SIG-M5 (cell line): Measurements from ENCODE around the gene HM13.
"Not testable (repeated sequence)": the region's sequence is repeated elsewhere in the genome, so short reads cannot be mapped to it uniquely, and the experiment has no call there.

Experiments
- DNase-seq: peaks from one replicate; lab custom pipeline; 2025; lab: John Stamatoyannopoulos, UW

Gene HM13

DNA sequence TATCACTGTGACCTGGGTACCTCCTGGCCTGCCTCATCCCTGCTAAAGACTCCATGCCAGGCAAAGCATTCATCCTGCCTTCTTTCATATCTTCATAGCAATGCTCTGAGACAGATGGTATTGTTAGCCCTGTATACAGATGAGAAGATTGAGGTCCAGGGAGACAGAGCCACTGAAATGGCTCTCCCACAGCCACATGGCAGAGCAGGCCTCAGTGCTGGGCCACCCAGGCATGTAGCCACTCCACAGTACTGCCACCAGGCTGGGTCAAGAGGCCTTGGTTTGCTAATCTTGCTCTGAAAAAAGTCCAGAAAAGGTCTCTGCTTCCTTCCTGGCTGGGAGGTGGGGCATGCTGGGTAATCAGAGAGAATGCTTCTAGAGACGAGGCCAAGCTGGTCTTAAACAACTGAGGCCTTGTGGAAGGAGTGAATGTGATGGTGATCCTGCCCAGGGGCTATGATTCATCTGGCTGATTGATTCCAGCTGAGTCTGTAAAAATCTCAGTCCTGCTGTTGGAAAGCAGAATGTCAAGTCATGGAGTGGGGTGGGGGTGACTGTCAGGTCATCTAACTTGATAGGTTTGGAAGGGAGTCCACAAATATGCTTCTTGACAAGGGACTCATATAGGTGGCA lies 29.8 kb downstream of the HM13 start:
- DNase-seq: no peak

DNA sequence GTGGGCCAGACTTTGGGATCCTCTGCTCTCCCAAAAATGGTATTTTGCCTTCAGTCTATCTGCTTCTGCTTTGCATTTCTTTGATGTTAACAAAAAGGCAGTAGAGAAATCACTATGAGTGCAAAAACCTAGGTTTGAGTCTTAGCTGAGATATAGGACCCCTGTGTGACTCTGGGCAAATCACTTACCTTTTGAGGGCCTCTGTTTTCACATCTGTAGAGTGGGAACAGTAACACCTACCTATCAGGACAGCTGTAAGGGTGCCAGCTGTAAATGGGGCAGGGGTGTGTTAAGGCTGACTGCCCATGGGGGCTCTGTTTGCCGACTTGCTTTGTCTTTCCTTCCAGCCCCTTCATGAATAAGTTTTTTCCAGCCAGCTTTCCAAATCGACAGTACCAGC lies 30.4 kb downstream of the HM13 start:
- no peak for DNase-seq

DNA sequence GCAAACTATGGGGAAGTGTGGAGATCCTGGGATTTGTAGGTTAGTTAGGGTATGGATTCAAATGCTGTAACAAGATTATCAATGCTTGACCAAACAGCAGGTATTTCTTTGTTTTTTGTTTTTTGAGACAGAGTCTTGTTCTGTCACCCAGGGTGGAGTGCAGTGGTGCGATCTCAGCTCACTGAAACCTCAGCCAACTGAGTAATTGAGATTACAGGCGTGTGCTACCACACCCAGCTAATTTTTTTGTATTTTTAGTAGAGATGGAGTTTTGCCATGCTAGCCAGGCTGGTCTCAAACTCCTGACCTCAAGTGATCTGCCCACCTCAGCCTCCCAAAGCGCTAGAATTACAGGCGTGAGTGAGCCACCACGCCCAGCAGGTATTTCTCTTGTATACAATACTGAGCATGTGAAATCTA lies 31.4 kb downstream of the HM13 start:
- not testable (repeated sequence) for DNase-seq

DNA sequence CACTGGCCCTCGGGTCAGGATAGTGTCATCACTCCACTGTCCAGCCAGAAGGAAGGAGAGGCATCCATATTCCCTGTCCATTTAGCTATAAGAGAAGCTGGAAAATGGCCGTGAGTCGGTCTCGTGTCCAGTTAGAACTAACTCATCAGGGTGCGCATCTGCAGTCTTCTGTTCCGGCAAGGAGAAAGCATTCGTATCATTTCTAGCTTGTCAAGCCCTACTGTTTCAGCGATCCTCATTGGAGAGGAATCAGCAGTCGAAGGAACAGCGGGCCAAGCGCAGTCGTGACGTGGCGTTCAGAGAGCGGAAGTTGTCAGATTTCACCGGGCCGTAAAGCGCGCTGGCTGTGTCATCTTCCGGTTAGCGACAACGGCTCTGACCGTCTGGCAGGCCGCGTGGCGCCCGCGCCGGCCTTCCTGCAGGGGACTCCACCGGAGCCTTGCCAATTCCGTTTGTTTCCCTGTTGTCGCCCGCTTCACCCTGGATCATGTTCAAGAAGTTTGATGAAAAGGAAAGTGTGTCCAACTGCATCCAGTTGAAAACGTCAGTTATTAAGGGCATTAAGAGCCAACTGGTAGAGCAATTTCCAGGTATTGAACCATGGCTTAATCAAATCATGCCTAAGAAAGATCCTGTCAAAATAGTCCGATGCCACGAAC lies 32.9 kb downstream of the HM13 start:
- DNase-seq: peak; percentile 56

DNA sequence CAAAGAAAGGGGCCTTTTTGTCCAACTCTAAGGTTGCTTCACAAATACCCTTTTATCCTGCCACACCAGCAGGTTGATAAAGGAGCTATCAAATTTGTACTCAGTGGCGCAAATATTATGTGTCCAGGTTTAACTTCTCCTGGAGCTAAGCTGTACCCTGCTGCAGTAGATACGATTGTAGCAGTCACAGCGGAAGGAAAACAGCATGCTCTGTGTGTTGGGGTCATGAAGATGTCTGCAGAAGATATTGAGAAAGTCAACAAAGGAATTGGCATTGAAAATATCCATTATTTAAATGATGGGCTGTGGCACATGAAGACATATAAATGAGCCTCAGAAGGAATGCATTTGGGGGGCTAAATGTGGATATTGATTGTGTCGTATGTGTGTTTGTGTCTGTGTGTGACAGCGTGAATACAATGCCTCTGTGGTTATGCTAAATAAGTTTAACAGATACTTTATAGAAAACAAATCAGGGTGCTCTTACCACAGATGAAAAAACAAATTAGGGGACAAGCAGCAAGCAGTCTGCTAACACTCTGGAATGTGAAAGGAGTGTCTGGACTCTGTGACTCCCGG lies 33.6 kb downstream of the HM13 start:
- DNase-seq: no peak

DNA sequence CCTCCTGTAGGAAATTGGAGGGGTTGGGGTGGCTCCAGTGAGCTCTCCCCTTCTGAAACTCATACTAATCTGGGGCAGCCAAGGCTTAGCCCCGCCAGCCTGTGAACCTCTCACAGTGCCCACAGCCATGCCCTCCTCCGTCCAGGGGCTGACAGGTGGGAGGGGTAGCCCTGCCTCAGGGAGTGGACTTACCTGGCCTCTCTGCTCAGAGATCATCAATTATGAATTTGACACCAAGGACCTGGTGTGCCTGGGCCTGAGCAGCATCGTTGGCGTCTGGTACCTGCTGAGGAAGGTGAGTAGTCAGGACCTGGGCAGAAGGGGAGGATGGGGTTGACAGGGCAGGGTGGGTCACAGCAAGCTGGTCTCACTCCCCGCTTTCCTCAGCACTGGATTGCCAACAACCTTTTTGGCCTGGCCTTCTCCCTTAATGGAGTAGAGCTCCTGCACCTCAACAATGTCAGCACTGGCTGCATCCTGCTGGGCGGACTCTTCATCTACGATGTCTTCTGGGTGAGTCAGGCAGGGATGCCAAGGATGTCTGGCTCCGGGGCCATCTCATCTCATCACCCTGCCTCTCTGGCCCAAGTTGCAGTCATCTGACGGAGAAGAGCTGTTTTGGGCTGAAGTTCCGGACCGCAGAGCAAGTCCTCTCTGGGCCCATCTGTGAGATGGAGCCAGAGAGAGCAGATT lies 34.7 kb downstream of the HM13 start:
- no peak for DNase-seq

DNA sequence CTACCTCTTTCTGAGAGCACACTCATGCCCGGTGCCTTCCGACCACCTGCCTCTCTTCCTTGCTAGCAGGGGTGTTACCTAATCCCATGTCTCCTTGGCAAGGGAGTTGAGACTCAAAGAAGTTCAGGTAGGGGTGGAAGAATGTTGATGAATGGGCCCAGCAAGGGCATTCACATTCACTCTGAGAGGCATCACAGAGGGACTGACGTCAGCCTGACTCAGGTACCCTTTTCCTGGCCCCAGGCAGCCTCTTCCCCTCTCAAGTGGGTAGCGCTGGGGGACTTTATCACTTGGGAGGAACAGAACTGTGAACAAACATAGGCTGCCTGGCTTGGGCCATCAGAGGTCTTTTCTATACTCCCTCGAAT lies 35.3 kb downstream of the HM13 start:
- no peak for DNase-seq

DNA sequence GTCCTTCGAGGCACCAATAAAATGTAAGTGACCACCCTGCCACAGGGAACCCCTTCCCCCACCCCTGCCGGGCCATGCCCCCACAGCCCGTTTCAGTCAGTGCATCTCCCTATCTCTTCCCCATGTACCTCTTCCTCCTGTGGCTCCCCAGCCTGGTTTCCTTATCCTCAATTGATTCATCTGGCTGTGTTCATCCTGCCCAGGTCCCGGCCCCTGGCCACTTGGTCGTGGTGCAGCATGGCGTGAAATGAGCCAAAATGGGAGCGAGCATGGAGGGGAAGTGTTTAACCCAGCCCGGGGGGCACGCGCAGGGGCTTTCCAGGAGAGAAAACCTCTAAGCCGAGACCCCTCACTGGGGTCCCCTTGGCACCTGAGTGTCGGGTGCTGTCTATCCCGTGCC lies 35.9 kb downstream of the HM13 start:
- no peak for DNase-seq

DNA sequence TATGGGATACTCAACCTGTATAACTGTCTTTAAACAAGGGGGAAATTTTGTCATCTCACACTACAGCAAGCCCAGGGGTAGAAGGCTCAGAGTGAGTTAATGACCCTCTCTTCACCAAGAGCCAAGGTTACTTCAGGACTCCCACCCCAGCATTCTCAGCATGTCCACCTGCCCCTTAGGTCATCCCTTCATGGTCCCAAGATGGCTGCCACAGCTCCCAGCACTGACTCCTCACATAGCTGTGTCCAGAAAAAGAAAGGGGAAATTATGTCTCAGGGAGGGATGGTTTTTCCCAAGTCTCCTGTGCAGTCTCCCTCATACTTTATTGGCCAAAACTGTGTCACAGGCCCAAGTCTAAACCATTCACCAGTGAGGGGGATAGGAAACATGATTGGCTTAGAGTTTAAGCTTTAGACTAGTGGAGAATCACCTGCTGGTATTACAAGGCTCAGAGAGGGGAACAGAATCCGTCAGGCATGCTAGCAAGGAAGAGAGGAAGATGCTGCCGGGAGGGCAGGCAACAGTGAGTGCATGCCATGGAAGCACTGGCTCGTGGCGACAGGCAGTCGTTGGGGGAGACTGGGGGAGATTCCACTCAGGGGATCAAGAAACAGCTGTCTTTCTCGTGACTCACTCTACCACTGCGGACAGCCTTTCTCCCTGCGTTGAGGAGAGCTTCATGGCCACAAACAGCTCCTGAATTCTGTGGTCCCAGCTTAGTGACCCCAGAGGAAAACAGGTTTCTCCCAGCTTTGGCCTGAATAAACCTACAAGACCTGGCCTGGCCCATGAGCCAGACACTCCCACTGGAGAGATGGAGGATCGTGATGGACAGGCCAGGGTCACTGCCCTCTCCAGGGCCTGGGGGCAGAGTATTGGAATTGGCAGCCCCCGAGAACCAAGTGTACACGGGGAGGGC lies 37.2 kb downstream of the HM13 start:
- no peak for DNase-seq

DNA sequence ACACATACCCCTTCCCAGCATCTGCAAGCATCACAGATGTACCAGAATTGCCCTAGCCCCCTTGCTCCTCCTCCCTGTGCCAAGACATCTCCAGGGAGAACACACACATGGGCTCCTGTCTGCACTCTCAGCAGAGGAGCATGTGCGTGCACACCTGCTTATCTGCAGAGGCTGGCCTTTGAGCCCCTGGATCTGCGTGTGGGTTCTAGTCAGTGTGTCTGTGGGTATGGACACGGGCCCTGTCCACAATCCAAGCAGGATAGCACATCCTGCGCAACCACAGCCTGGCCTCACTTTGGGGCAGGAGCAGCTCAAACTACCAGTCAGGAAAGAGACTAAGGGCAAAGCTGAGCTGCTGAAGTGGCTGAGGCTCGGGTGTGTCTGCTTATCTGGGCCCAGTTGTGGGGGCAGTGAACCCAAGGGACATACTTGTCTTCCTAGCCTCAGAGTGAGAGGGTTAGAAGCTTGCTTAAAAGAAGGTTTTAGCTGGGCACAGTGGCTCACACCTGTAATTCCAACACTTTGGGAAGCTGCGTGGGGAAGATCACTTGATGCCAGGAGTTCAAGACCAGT lies 41.0 kb downstream of the HM13 start:
- DNase-seq: no peak

DNA sequence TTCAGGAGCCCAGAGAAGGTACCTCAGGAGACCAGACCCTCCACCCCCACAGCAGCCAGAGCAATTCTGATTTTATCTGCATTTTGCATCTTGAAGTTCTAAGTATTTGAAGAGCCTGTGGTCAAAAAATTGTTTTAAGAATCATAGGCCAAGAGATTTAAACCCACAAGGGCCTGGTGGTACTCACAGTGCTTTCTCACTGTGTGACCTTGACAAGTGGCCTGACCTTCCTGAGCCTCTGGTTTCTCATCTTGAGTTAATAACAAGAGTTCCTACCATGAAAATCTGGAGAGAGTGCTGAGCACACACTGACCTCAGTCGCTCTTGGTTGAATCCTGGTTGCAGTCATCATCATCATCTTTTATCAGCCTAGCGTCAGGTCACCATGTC lies 45.5 kb downstream of the HM13 start:
- no peak for DNase-seq

DNA sequence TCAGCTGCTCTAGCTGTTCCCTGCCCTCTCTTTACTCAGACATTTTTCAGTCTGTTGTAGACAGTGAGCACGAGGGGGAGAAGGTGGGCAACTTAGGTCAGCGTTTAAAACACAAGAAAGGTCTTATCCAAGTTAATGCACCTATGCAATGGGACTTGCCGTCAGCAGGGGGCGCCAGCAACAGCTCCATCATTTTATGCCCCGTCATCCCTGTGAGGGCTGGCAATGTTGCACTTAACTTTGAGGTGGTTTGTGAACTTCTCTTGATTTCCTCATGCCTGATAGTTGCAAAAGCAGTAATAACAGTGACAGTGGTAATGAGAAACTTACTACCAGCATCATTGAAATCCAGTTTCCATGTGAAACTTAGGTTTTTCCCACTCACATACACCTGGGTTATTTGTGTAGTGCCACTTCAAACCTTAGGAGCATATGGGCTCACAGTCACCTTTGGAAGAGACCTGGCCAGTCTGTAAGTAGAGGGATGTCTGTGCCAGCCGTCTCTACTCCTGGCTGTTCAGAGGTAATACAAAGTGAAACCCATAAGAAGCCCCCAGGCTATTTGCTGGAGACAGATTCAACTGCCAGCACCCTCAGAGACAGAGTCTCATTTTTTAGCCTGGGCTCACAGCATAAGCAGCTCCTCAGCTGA lies 46.0 kb downstream of the HM13 start:
- DNase-seq: peak; percentile 48

DNA sequence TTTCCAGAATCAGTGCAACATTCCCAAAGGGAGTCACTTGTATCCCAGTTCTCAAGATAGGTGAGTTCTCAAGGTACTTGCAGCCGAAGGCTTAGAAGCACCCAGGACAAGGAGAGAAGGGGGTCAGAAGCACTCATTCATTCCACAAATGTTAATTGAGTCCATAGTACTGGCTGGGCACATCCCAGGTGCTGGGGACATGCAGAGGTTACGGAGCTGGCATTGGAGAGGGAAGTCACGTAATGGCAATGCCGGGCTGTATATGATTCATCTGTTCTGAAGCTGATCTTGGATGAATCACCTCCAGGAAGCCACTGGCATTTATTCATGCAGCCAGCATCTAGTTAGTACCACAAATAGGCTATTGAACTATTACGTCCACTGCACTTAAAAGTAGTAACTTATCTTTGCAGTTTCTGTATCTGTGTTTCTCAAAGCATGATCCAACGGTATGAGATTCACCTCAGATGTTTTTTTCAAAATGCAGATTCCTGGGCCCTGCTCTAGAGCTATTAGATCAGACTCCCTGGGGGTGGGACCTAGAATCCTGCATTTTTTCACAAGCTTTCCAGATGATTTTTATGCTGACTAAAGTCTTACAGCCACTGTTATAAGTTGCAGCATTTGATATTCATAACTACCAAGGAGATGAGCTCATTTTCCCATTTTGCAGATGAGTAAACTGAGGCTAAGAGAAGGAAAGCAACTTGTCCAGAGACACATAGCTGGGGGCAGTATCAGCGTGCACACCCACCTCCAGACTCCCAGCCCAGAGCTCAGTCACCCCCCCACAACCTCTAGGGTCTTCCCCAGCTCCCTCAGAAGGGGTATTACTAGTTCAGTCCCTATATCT lies 46.7 kb downstream of the HM13 start:
- DNase-seq: no peak

DNA sequence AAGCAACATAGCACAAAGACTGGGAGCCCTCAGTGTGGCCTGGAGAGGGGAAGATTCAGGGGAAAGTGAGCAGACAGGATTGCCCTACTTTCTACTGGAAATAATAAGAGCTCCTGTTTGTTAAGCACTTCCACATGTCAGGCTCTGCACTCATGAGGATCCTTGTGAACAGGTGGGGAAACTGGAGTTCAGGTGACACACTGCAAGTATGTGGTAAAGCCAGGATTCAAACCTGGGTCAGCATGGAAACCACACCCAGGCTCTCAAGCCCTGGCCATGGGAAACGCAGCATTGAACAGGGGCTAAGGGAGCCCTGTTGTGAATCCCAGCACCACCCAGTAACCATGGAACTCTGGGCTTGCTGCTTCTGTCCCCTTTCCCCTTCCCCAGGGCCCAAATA lies 48.0 kb downstream of the HM13 start:
- no peak for DNase-seq

DNA sequence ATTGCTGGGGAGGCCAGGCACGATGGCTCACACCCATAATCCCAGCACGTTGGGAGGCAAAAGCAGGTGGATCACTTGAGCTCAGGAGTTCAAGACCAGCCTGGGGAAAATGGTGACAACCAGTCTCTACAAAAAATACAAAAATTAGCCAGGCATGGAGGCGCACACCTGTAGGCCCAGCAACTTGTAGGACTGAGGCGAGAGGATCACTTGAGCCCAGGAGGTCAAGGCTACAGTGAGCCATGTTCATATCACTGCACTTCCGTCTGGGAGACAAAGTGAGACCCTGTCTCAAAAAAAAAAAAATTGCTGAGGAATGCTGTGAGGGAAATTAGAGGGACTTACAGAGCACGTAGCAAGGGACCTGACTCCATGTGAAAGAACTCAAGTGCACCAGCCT lies 50.0 kb downstream of the HM13 start:
- no peak for DNase-seq

DNA sequence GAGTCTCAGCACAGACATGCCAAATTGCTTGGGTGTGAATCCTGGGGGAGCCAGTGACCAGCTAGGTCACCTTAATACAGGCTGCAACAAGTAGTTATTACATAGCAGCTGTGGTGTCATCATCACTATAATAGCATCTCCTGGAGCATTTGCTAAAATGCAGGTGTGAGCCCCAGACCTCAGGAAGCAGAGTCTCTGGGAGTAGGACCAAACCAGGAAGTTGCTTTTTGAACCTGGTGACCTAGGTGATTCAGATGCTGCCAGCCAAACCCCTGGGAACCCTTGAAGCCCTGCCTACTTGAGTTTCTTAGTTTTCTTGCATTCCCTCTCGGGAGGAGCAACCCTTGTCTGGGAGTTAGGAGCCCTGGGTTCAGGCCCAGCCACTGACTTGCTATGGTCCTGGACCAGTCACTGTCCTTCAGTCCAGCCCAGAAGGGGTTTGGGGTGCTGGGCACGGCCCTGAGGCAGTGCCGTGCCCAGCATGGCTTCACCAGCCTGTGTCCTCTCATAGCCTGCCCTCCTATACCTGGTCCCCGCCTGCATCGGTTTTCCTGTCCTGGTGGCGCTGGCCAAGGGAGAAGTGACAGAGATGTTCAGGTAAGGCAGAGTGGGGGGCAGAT lies 51.6 kb downstream of the HM13 start:
- no peak for DNase-seq

DNA sequence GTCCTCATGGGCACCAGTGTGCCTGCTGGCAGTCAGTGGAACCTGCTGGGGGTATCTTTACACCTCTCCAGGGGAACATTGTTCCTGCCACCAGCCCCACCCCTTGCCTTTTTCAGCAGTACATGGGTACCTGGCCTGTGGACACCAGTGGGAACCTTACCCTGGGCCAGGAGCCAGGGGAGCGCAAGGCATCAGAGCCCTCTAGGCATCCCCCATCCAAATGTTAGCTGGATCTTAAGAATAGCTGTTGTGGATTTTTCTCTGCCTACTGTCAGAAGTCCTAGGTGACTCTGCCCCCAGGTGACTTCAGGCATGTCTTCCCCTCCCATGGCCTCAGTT lies 52.0 kb downstream of the HM13 start:
- no peak for DNase-seq

DNA sequence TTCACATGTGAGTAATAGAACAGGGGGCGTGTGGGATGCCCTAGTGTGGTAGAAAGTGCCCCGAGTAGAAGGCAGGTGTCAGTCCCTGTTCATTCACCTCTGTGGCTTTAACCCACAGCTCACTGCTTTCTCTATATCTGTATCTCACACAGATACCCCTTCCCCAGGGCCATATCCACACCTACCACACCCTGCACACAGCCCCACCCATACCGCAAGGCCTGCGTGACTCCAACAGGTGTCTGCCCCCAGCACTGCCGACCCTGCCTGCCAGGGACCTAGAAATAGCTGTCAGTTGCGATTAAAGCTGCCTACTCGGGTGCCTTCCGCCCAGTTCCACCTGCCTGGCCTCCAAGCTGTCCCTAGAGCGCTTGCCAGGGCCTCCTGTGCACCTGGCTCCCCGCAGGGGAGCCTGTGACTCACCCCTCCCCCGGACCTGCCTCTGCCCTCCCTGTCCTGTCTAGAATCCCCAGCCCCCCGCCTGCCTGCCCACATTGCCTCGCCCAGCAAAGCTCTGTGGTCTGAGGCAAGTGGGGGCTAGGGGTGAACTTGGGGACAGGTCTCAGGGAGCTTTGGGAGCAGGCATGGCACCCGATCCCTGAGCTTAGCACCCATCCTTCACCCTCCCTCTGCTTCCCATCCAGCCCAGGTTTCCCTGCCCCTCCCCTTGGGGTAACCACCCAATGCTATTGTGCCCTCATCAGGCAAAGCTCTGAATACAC lies 52.6 kb downstream of the HM13 start:
- DNase-seq: no peak

DNA sequence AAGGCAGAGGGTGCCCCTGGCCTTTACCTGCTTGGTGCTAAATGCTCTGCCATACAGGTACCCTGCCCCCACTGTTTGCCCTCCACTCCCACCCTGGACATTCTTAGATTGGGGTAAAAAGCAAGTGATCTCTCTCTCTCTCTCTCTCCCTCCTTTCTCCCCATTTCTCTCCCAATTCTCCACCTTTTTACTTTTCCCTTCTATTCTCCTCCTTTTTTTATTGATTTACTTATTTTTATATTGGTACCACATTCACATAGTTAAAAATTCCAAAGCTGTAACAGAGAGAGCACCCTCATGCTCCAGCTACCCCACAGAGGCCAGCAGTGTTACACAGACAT lies 53.1 kb downstream of the HM13 start:
- no peak for DNase-seq
